DOHH2 (cell line): ENCODE measurements around the gene CLIC1.

ENCODE experiments used
- H3F3A ChIP-seq: fragments of 200-600 bp; sonication (generic), shearing (Covaris generic); 2 replicates; pipeline ENCODE4 v1.6.0; 2016; ENCODE audit warnings: antibody characterized with exemption, mild to moderate bottlenecking; ENCODE audit not compliant: control insufficient read depth, insufficient read depth
- H3K27ac ChIP-seq: fragments of 200-600 bp; sonication (generic); 2 replicates; pipeline ENCODE4 v1.5.1; 2014; ENCODE audit warnings: low read depth, mild to moderate bottlenecking, low read length, moderate library complexity
- H3K27me3 ChIP-seq: fragments of 200-600 bp; sonication (generic); 2 replicates; pipeline ENCODE4 v1.6.1; 2014; ENCODE audit warnings: mild to moderate bottlenecking, low read length, mixed read lengths; ENCODE audit not compliant: control insufficient read depth
- H3K36me3 ChIP-seq: fragments of 200-600 bp; sonication (generic); 2 replicates; pipeline ENCODE4 v1.6.1; 2014; ENCODE audit warnings: mild to moderate bottlenecking, low read length, moderate library complexity, mixed read lengths; ENCODE audit not compliant: control insufficient read depth
- H3K4me1 ChIP-seq: fragments of 200-600 bp; sonication (generic); 2 replicates; pipeline ENCODE4 v1.6.1; 2014; ENCODE audit warnings: mild to moderate bottlenecking, low read length, mixed read lengths; ENCODE audit not compliant: control insufficient read depth
- H3K4me2 ChIP-seq: fragments of 200-600 bp; sonication (generic); 2 replicates; pipeline ENCODE4 v1.6.0; 2014; ENCODE audit warnings: mild to moderate bottlenecking, low read length, moderate library complexity
- H3K4me3 ChIP-seq: fragments of 200-600 bp; sonication (generic); 2 replicates; pipeline ENCODE4 v1.5.1; 2014; ENCODE audit warnings: mild to moderate bottlenecking, low read length, mixed read lengths
- H3K79me2 ChIP-seq: fragments of 200-600 bp; sonication (generic); 2 replicates; pipeline ENCODE4 v1.6.1; 2014; ENCODE audit warnings: mild to moderate bottlenecking, low read length, mixed read lengths; ENCODE audit not compliant: control insufficient read depth
- H3K9me2 ChIP-seq: fragments of 200-600 bp; sonication (generic); replicated peaks from 2 replicates; pipeline ENCODE4 v1.6.1; 2014; ENCODE audit warnings: mild to moderate bottlenecking, low read length, mixed read lengths; ENCODE audit not compliant: control insufficient read depth
- H3K9me3 ChIP-seq: fragments of 200-600 bp; sonication (generic); 2 replicates; pipeline ENCODE4 v1.6.1; 2014; ENCODE audit warnings: antibody characterized with exemption, low read length, mixed read lengths; ENCODE audit not compliant: control insufficient read depth, insufficient read depth
- H4K20me1 ChIP-seq: fragments of 200-600 bp; sonication (generic); 2 replicates; pipeline ENCODE4 v1.6.0; 2014; ENCODE audit warnings: low read depth, mild to moderate bottlenecking, antibody characterized with exemption, low read length, moderate library complexity; ENCODE audit not compliant: control insufficient read depth, insufficient read depth
- CTCF ChIP-seq: fragments of 200-600 bp; sonication (generic); IDR thresholded peaks from one replicate; pipeline ENCODE4 v1.5.1; 2014; ENCODE audit warnings: antibody characterized with exemption, mild to moderate bottlenecking, low read depth, low read length; ENCODE audit not compliant: poor library complexity, severe bottlenecking
- EZH2phosphoT487 ChIP-seq: fragments of 200-600 bp; sonication (generic); IDR thresholded peaks from 2 replicates; pipeline ENCODE4 v1.6.1; 2017; ENCODE audit warnings: borderline replicate concordance, mild to moderate bottlenecking, antibody characterized with exemption, low read length, moderate library complexity, mixed read lengths

CLIC1 gene

DNA sequence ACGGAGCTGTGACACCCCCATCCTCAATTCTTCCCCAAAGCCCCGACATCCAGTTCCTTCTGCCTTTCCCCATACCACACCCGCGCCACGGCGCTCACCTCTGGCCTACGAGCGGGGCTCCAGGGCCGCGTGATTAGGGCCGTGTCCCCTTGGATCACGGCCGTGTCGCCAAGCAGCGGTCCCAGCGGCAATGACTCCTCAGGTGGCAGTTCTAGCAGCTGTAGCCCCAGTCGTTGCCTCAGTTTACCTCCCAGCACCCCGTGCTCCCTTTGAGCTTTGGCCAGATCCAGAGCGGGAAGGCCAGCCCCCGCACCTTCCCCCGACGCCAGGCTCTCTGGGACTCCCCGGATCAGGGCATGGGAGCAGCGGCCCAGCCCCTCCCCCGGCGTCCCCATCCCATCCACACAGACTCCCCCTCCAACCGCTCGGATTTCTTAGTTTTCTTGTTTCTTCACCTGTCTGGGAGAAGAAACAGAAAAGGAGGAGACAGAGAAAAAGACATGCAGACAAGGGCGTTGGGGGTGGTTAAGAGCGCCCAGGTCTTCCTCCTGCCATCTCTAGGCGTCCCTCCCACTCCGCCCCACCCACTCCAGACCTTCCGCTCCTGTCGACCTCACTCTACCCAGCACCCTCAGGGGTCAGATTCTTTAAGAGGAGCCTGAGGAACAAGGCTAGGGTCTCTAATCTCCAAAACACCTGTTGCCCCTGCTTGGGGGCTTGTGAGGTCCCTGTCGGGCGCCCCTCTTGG is 7.4 kb downstream of the CLIC1 start, which contains the start of gene DDAH2:
Gene DDAH2 (minus strand): TSS at position 533 of the 748 bp plus-strand sequence. CDS start 138 bp downstream, at position 395.
- Histone ChIP-seq H3F3A (peaks cover 29% of the 10 kb centered on the region), H3K27me3 (no peaks in the 10 kb centered on the region), H3K9me2 (no peaks in the 10 kb centered on the region), H3K4me1 (peaks cover 45% of the 10 kb centered on the region), H3K4me3 (peak within 1 kb of the TSS; percentile 86), H3K36me3 (peaks cover 59% of the 10 kb centered on the region), H3K79me2 (peaks cover 9% of the 10 kb centered on the region), H3K4me2 (peak within 1 kb of the TSS; percentile 90), H3K9me3 (no peaks in the 10 kb centered on the region), H3K27ac (peak within 1 kb of the TSS; percentile 62), H4K20me1 (peaks cover 6% of the 10 kb centered on the region; the same call in 1 of the 2 replicates)
- TF ChIP-seq EZH2phosphoT487 = no peak
- TF ChIP-seq CTCF = peak; percentile 94

DNA sequence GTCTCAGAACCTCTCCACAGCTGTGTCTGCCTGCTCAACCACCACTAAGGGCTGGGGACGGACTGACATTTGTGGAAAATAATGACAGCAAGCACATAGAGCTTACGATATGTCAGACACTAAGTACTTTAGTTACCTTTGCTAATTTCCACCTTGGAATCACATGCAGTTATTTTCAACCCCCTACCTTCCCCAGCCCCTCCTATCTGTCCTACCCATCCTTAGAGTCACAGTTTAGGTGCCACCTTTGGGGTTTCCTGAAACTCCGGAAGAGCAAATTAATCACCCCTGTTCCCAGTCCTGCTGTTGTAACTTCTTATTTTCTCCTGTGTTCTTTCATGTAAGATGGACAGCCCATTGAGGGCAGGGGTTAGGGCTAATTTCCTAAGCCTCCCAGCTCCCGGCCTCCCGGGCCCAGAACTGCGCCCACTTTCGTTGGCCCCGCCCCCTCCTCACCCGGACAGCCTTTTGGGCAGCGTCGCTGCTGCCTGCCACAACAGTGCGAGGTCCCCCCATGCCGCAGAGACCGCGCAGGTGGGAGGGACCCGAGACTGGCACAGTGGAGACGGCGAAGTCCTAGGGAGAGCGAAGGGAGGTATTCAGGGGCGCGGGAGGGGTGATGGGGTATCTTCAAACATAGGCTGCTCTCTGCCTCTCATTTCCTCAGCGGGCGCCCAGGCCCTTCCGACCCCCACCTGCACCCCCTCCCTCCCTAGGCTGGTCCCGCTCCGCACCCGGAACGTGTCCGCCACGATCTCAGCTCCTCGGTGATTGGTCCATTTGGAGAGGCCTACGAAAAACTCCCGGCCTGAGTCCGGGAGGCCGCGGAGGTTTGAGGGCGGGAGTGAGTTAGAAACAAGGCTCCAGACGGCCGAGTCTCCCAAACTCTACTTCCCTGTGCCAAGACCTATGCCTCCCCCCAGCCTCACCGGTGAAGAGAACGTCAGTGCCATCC is 8.3 kb downstream of the CLIC1 start:
- H3K9me3 ChIP-seq = no peaks in the 10 kb centered on the region
- peaks cover 41% of the 10 kb centered on the region for H3K4me1 ChIP-seq
- 0 out of 2 replicates have a peak, but pooled peaks cover 6% of the 10 kb centered on the region for H4K20me1 ChIP-seq
- H3K4me3 ChIP-seq = peak overlapping the region; percentile 36
- peak overlapping the region; percentile 62 for H3K27ac ChIP-seq
- H3F3A ChIP-seq = peaks cover 21% of the 10 kb centered on the region
- no peaks in the 10 kb centered on the region for H3K9me2 ChIP-seq
- no peaks in the 10 kb centered on the region; the same call in 1 of the 2 replicates for H3K79me2 ChIP-seq
- no peak for TF ChIP-seq CTCF
- no peak for TF ChIP-seq EZH2phosphoT487
- H3K27me3 ChIP-seq = no peaks in the 10 kb centered on the region
- peaks cover 49% of the 10 kb centered on the region for H3K36me3 ChIP-seq
- peak overlapping the region; percentile 56 for H3K4me2 ChIP-seq

GRCh38 chr6:31727034-31727716 is 9.2 kb downstream of the CLIC1 start:
- Histone ChIP-seq H3K4me1 (peaks cover 41% of the 10 kb centered on the region), H3K27me3 (no peaks in the 10 kb centered on the region), H3K79me2 (no peaks in the 10 kb centered on the region), H3K27ac (peak overlapping the region; percentile 62), H3F3A (peaks cover 19% of the 10 kb centered on the region), H4K20me1 (0 out of 2 replicates have a peak, but pooled peaks cover 6% of the 10 kb centered on the region), H3K4me3 (peak overlapping the region; percentile 36; the same call in 1 of the 2 replicates), H3K9me2 (no peaks in the 10 kb centered on the region), H3K4me2 (peak overlapping the region; percentile 56), H3K36me3 (peaks cover 42% of the 10 kb centered on the region), H3K9me3 (no peaks in the 10 kb centered on the region)
- TF ChIP-seq EZH2phosphoT487 (no peak), CTCF (no peak)
